Ishikawa (cell line): ENCODE results near the gene SPANXC.
A peak's percentile ranks its signal among the peaks of the same experiment; 100 is the strongest.

ENCODE experiments used
- RAD21 ChIP-seq: IDR thresholded peaks from 2 replicates; pipeline ENCODE4 v1.6.1; 2012; ENCODE audit warnings: low read depth
- USF1 ChIP-seq: IDR thresholded peaks from 2 replicates; pipeline ENCODE4 v1.6.1; 2012

GRCh38 chrX:141278306-141278705 lies 36.0 kb upstream of the SPANXC start:
- no peak for TF ChIP-seq USF1
- TF ChIP-seq RAD21 = peak; percentile 52
